Transverse colon (tissue), 4 donors: ENCODE data around the gene TRUB2. TPM values are rescaled to one million over a fixed set of nuclear protein-coding genes. Genes with fewer than 3 reads are reported as not detected.

Source experiments
- DNase-seq: peaks from one replicate; pipeline ENCODE4 v3.0.0-alpha.2; 2019
- H3K27ac ChIP-seq, 4 donors: fragments of 200-600 bp; sonication (generic); 2 replicates each; pipeline ENCODE4 v1.5.1; 2016 to 2018; ENCODE audit warnings: inconsistent platforms in 4 of 4
- H3K27me3 ChIP-seq: fragments of 200-600 bp; sonication (generic); 2 replicates; pipeline ENCODE4 v1.5.1; 2017; ENCODE audit warnings: inconsistent platforms
- H3K36me3 ChIP-seq, 4 donors: fragments of 200-600 bp; sonication (generic); 2 replicates each; pipeline ENCODE4 v1.5.1; 2017 to 2019; ENCODE audit warnings: inconsistent platforms in 4 of 4
- H3K4me1 ChIP-seq, 4 donors: fragments of 200-600 bp; sonication (generic); 2 replicates each; pipeline ENCODE4 v1.5.1; 2017 to 2020; ENCODE audit warnings: inconsistent platforms in 4 of 4
- H3K4me3 ChIP-seq, 4 donors: fragments of 200-600 bp; sonication (generic); 1 replicate in 1 of 4; 2 replicates in 3 of 4; pipeline versions ENCODE4 v1.5.1 to v1.6.1; 2017 to 2019; ENCODE audit warnings: inconsistent platforms in 4 of 4
- H3K9me3 ChIP-seq, 2 donors: fragments of 200-600 bp; sonication (generic); 2 replicates each; pipeline ENCODE4 v1.5.1; 2017 to 2019; ENCODE audit warnings: inconsistent platforms in 2 of 2
- EP300 ChIP-seq: sonication (generic); formaldehyde crosslinking; IDR thresholded peaks from one replicate; pipeline ENCODE4 v1.6.1; 2017; ENCODE audit warnings: antibody characterized with exemption, low read depth
- POLR2A ChIP-seq: fragments of 450-650 bp; IDR thresholded peaks from one replicate; pipeline ENCODE4 v1.6.1; 2016; ENCODE audit warnings: antibody characterized with exemption, mild to moderate bottlenecking, moderate library complexity
- POLR2AphosphoS5 ChIP-seq, 3 donors: sonication (generic); formaldehyde crosslinking; IDR thresholded peaks; one replicate each; pipeline ENCODE4 v1.6.1; 2016; ENCODE audit warnings: antibody characterized with exemption in 3 of 3
- WGBS, 2 donors: methylation state at CpG; one replicate each; pipeline ENCODE4 v1.1.5; 2018; ENCODE audit warnings: low coverage in 1 of 2; 5-methylcytosine and 5-hydroxymethylcytosine counted together
- in situ Hi-C, 4 donors: fragments of 200-750 bp; cut with MboI; loops; one replicate each; pipeline versions ENCODE4 v1.15.0 to v1.15.1; 2017; ENCODE audit warnings: low sequenced_read_pairs in 3 of 4, low pct_ligation_motif_present in 1 of 4, low pct_unique_long_range_greater_than_20kb in 1 of 4
- intact Hi-C: fragments of 100-400 bp; cut with DNase I; formaldehyde crosslinking; loops from one replicate; pipeline ENCODE4 v1.15.1; 2023; ENCODE audit warnings: low total_unique reads
- total RNA-seq, 4 donors: library from RNA; depleted of rRNA; stranded (reverse); fragments of >200 nt; gene quantifications; one replicate each; pipeline ENCODE4 v1.1.0, GENCODE V29; 2016
- TF ChIP-seq, protein P1 (sequence below), 5 experiments: fragments of 200-600 bp in 3 of 5; fragments of 450-650 bp in 2 of 5; sonication (generic) in 3 of 5; IDR thresholded peaks; 1 replicate in 2 of 5; 2 replicates in 3 of 5; pipeline ENCODE4 v1.5.1; 2016 to 2017; ENCODE audit warnings: antibody characterized with exemption in 5 of 5, inconsistent platforms in 3 of 5, mild to moderate bottlenecking in 2 of 5, moderate library complexity in 1 of 5

TRUB2 gene
- total RNA-seq, 4 donors from 2014 or later, result 6.0 to 47.0 (median 12.5) TPM

DNA sequence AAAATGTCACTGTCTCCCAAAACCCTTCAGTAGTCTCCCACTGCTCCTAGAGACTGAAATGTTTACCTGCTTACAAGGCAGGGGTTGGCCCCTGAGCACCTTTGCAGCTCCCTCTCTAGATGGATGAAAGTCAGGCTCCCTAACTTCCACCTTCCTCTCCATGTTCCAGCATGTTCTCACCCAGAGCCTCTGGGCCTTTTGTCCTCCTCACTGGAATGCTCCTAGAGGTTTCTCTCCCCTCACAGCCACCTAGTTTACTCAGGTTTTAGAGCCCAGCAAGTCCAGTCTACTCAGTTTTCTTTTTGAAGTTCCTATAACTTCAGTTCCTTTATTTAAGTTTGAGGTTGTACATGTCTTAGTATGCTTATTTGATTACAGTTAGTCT lies 48.1 kb upstream of the TRUB2 start:
- no peaks in the 10 kb centered on the region for H3K27me3 ChIP-seq
- intact Hi-C loops, result no loop called here
- DNase-seq, result no peak
- in situ Hi-C loops, result no loop called here
- peak overlapping the region in 3 of 4 donors; percentile 71 to 94 (median 85) for H3K4me3 ChIP-seq
- H3K4me1 ChIP-seq, result peaks cover 10 to 31% (median 20%) of the 10 kb centered on the region in 4 donors
- H3K27ac ChIP-seq, result peak overlapping the region; percentile 86 to 98 (median 92)
- no peaks in the 10 kb centered on the region for H3K36me3 ChIP-seq
- H3K9me3 ChIP-seq, result no peaks in the 10 kb centered on the region
- TF ChIP-seq, protein P1, sequence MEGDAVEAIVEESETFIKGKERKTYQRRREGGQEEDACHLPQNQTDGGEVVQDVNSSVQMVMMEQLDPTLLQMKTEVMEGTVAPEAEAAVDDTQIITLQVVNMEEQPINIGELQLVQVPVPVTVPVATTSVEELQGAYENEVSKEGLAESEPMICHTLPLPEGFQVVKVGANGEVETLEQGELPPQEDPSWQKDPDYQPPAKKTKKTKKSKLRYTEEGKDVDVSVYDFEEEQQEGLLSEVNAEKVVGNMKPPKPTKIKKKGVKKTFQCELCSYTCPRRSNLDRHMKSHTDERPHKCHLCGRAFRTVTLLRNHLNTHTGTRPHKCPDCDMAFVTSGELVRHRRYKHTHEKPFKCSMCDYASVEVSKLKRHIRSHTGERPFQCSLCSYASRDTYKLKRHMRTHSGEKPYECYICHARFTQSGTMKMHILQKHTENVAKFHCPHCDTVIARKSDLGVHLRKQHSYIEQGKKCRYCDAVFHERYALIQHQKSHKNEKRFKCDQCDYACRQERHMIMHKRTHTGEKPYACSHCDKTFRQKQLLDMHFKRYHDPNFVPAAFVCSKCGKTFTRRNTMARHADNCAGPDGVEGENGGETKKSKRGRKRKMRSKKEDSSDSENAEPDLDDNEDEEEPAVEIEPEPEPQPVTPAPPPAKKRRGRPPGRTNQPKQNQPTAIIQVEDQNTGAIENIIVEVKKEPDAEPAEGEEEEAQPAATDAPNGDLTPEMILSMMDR (IDR thresholded peaks at IDR 0.05), result no peak
- no peak for TF ChIP-seq EP300
- no peak for TF ChIP-seq POLR2A
- no peak for TF ChIP-seq POLR2AphosphoS5 (IDR thresholded peaks at IDR 0.05)

DNA sequence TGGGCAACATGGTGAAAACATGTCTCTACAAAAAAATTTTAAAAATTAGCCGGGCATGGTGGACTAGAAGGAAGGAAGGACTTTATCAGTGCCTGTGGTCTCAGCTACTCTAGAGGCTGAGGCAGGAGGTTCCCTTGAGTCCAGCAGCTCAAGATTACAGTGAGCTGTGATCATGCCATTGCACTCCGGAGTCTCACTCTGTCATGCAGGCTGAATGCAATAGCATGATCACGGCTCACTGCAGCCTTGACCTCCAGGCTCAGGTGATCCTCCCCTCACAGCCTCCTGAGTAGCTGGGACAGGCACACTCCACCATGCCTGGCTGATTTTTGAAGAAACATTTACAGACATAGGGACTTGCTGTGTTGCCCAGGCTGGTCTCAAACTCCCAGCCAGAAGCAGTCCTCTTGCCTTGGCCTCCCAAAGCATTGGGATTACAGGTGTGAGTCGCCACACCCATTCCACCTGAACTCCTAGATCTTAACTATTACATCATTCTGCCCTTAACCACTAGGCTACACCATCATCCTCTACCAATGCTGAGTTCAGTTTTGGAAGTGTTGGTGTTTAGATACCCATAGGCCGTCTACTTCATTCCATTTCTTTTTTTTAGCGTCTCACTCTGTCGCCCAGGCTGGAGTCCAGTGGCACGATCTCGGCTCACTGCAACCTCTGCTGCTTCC lies 46.9 kb upstream of the TRUB2 start:
- WGBS, 2 donors, result 80 to 93% methylated on average over 2 to 9 of the region's 9 CpGs
- Histone ChIP-seq H3K27ac (no peak overlapping the region), H3K27me3 (no peaks in the 10 kb centered on the region), H3K4me1 (peaks cover 17 to 40% (median 29%) of the 10 kb centered on the region in 4 donors), H3K4me3 (no peak overlapping the region), H3K9me3 (no peaks in the 10 kb centered on the region), H3K36me3 (no peaks in the 10 kb centered on the region)
- no peak for DNase-seq
- TF ChIP-seq EP300, result no peak
- TF ChIP-seq, protein P1 (IDR thresholded peaks at IDR 0.05), result no peak
- no peak for TF ChIP-seq POLR2A
- no peak for TF ChIP-seq POLR2AphosphoS5 (IDR thresholded peaks at IDR 0.05)
- intact Hi-C loops, result no loop called here
- in situ Hi-C loops, result no loop called here

DNA sequence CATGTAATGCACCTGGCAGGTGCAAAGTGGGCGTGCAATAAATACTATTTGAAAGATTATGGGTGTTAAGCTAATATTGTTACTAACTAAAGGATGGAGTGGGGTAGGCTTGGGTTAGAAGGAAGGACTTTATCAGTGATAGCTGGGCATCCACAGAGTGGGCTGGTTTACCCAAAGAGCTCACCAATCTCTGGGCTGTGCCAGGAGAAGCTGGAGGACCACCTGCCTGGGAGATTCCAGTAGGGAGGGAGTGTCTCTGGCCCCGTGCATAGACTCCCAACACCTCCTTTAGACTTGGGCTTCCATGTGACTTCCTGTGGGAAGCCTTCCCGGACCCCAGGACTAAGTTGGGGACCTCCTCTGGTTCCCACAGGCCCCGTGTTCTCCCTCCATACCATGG lies 43.3 kb upstream of the TRUB2 start:
- no peak for TF ChIP-seq EP300
- TF ChIP-seq, protein P1 (IDR thresholded peaks at IDR 0.05), result no peak
- no peak for TF ChIP-seq POLR2A
- no peak for TF ChIP-seq POLR2AphosphoS5 (IDR thresholded peaks at IDR 0.05)
- intact Hi-C loops, result no loop called here
- no peak for DNase-seq
- H3K4me3 ChIP-seq, result peak overlapping the region in 1 of 4 donors; percentile 39
- in situ Hi-C loops, result no loop called here
- H3K27ac ChIP-seq, result peak overlapping the region in 1 of 4 donors; percentile 37
- no peaks in the 10 kb centered on the region for H3K27me3 ChIP-seq
- WGBS, 2 donors, result 84 to 100% methylated on average over 1 to 4 of the region's 4 CpGs
- no peaks in the 10 kb centered on the region for H3K36me3 ChIP-seq
- peaks cover 11 to 30% (median 27%) of the 10 kb centered on the region in 4 donors for H3K4me1 ChIP-seq
- H3K9me3 ChIP-seq, result no peaks in the 10 kb centered on the region

DNA sequence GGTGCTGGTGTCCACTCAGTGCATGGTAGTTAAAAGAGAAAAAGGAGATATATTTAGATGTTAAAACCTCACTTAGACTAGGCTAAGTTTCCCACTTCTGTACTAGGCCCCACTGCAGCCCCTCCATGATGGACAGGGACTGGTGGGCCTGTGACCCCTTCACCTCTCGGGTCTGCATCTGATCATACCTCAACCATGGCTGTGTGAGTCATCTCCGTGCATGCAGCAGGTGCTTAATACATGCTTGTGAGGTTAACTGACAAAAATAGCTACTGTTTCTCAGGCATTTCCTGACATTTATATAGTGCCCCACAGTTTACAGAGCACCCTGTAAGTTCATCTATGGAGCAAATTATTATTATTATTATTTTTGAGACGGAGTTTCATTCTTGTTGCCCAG lies 40.5 kb upstream of the TRUB2 start:
- in situ Hi-C loops (no loop called here), intact Hi-C loops (no loop called here)
- Histone ChIP-seq H3K9me3 (no peaks in the 10 kb centered on the region), H3K4me3 (no peak overlapping the region), H3K36me3 (no peaks in the 10 kb centered on the region), H3K27me3 (no peaks in the 10 kb centered on the region), H3K4me1 (peaks cover 6 to 23% (median 20%) of the 10 kb centered on the region in 4 donors), H3K27ac (peak overlapping the region in 1 of 4 donors; percentile 71)
- WGBS, 2 donors, result 74 to 75% methylated on average over 2 to 3 of the region's 3 CpGs
- no peak for TF ChIP-seq EP300
- TF ChIP-seq, protein P1 (IDR thresholded peaks at IDR 0.05), result no peak
- no peak for TF ChIP-seq POLR2AphosphoS5 (IDR thresholded peaks at IDR 0.05)
- no peak for TF ChIP-seq POLR2A
- no peak for DNase-seq
